Activated B cell treated with CpG ODN at 0.5 μM for 24 hours (primary cell): ENCODE data around the gene SUGP2. TPM values are rescaled to one million over a fixed set of nuclear protein-coding genes. Genes with fewer than 3 reads are reported as not detected.
A peak's percentile ranks its signal among the peaks of the same experiment; 100 is the strongest.

Source experiments
- ATAC-seq: fragments of 200-7000 bp; cut with Tn5 transposase; one replicate; pipeline ENCODE4 v1.10.0; 2021; ENCODE audit warnings: low read depth, mild to moderate bottlenecking, moderate library complexity
- CTCF ChIA-PET: fragments of 350-600 bp; sonication (Branson Sonifier 250); formaldehyde crosslinking; loops from one replicate; lab custom pipeline; 2021; ENCODE audit warnings: antibody characterized with exemption; lab: Charles Lee
- POLR2A ChIA-PET: fragments of 350-600 bp; sonication (Branson Sonifier 250); formaldehyde crosslinking; loops from one replicate; lab custom pipeline; 2021; ENCODE audit warnings: antibody characterized with exemption; lab: Charles Lee
- DNase-seq: peaks from one replicate; pipeline ENCODE4 v3.0.0; 2022
- H3K27ac Mint-ChIP-seq: one replicate; pipeline ENCODE4 v1.8.0; 2020; ENCODE audit warnings: mixed read lengths
- H3K27me3 Mint-ChIP-seq: one replicate; pipeline ENCODE4 v1.8.0; 2021; ENCODE audit warnings: mixed read lengths
- H3K36me3 Mint-ChIP-seq: one replicate; pipeline ENCODE4 v1.8.0; 2021; ENCODE audit warnings: low read depth, mixed read lengths
- H3K4me1 Mint-ChIP-seq: one replicate; pipeline ENCODE4 v1.8.0; 2021; ENCODE audit warnings: mixed read lengths
- H3K4me3 Mint-ChIP-seq: one replicate; pipeline ENCODE4 v1.8.0; 2020; ENCODE audit warnings: mild to moderate bottlenecking, mixed read lengths
- H3K9me3 Mint-ChIP-seq: one replicate; pipeline ENCODE4 v1.8.0; 2020; ENCODE audit warnings: mixed read lengths
- intact Hi-C: fragments of 100-400 bp; cut with micrococcal nuclease; formaldehyde crosslinking; loops from one replicate; pipeline ENCODE4 v1.15.1; 2024
- total RNA-seq: library from RNA; stranded (reverse); gene quantifications from 2 replicates; pipeline ENCODE4 v1.2.3, GENCODE V29; 2022
- TF ChIP-seq, protein P1 (sequence below): fragments of 200-600 bp; IDR thresholded peaks from one replicate; pipeline ENCODE4 v1.8.0; 2022; ENCODE audit warnings: antibody characterized with exemption, mild to moderate bottlenecking

The SUGP2 gene
- 121 and 122 TPM in 2 replicates for total RNA-seq

- Mint-ChIP-seq H3K36me3 (peaks cover 22% of the 10 kb centered on the region), H3K4me3 (peak within 1 kb of the TSS; percentile 92), H3K4me1 (peaks cover 31% of the 10 kb centered on the region), H3K27ac (peak within 1 kb of the TSS; percentile 91), H3K27me3 (no peaks in the 10 kb centered on the region), H3K9me3 (no peaks in the 10 kb centered on the region)
- ATAC-seq (peak; percentile 76), DNase-seq (peak; percentile 94)
- TF ChIP-seq, protein P1, sequence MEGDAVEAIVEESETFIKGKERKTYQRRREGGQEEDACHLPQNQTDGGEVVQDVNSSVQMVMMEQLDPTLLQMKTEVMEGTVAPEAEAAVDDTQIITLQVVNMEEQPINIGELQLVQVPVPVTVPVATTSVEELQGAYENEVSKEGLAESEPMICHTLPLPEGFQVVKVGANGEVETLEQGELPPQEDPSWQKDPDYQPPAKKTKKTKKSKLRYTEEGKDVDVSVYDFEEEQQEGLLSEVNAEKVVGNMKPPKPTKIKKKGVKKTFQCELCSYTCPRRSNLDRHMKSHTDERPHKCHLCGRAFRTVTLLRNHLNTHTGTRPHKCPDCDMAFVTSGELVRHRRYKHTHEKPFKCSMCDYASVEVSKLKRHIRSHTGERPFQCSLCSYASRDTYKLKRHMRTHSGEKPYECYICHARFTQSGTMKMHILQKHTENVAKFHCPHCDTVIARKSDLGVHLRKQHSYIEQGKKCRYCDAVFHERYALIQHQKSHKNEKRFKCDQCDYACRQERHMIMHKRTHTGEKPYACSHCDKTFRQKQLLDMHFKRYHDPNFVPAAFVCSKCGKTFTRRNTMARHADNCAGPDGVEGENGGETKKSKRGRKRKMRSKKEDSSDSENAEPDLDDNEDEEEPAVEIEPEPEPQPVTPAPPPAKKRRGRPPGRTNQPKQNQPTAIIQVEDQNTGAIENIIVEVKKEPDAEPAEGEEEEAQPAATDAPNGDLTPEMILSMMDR, result no peak
- CTCF ChIA-PET, result no interaction called here
- intact Hi-C loops, result loop anchor here (1.0 to 5.0 kb wide), 5 partner anchors 30 to 396 kb away; partner anchors contain the start of genes COPE, DDX49, KLHL26 and MAU2
- POLR2A ChIA-PET, result no interaction called here
Measured at GRCh38 chr19:19033426-19034203, at the start of gene SUGP2, which contains the start of gene ARMC6. TSS of gene SUGP2 (minus strand) at chr19:19033517. CDS start at chr19:19031071, 2,446 bp downstream. TSS of gene ARMC6 (plus strand) at chr19:19033603. CDS start at chr19:19034210, 607 bp downstream.

GRCh38 chr19:19081642-19082151, 48.4 kb upstream of the SUGP2 start:
- TF ChIP-seq, protein P1, result no peak
- no peak overlapping the region for H3K4me3 Mint-ChIP-seq
- DNase-seq, result no peak
- peak overlapping the region; percentile 37 for H3K27ac Mint-ChIP-seq
- POLR2A ChIA-PET, result no interaction called here
- CTCF ChIA-PET, result no interaction called here
- intact Hi-C loops, result no loop called here
- no peaks in the 10 kb centered on the region for H3K9me3 Mint-ChIP-seq
- H3K27me3 Mint-ChIP-seq, result no peaks in the 10 kb centered on the region
- peaks cover 28% of the 10 kb centered on the region for H3K4me1 Mint-ChIP-seq
- peaks cover 48% of the 10 kb centered on the region for H3K36me3 Mint-ChIP-seq
- no peak for ATAC-seq

- Mint-ChIP-seq H3K4me1 (peaks cover 34% of the 10 kb centered on the region), H3K27me3 (no peaks in the 10 kb centered on the region), H3K27ac (no peak overlapping the region), H3K36me3 (peaks cover 63% of the 10 kb centered on the region), H3K9me3 (no peaks in the 10 kb centered on the region), H3K4me3 (no peak overlapping the region)
- ChIA-PET POLR2A (no interaction called here), CTCF (no interaction called here)
- DNase-seq, result no peak
- TF ChIP-seq, protein P1, result no peak
- intact Hi-C loops, result no loop called here
- no peak for ATAC-seq
Measured at GRCh38 chr19:19079571-19079970, 46.3 kb upstream of the SUGP2 start.

DNA sequence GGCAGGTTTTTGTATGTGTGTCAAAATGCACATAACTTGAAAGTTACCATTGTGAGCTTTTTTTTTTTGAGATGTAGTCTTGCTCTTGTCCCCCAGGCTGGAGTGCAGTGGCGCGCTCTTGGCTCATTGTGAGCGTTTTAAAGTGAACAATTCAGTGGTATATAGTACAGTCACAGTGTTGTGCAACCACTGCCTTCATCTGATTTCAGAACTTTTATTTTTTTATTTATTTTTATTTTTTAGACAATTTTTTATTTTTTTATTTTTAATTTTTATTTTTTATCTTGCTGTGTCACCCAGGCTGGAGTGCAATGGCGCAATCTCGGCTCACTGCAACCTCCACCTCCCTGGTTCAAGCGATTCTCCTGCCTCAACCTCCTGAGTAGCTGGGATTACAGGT, 45.5 kb upstream of the SUGP2 start:
- intact Hi-C loops, result no loop called here
- no peaks in the 10 kb centered on the region for H3K27me3 Mint-ChIP-seq
- CTCF ChIA-PET, result interaction anchor here (1.2 kb wide), 1 partner anchor 37 kb away, joined by 3 read pairs; no protein-coding TSS in a partner anchor
- peaks cover 37% of the 10 kb centered on the region for H3K4me1 Mint-ChIP-seq
- no peaks in the 10 kb centered on the region for H3K9me3 Mint-ChIP-seq
- peaks cover 64% of the 10 kb centered on the region for H3K36me3 Mint-ChIP-seq
- H3K27ac Mint-ChIP-seq, result no peak overlapping the region
- no peak overlapping the region for H3K4me3 Mint-ChIP-seq
- ATAC-seq, result no peak
- DNase-seq, result no peak
- TF ChIP-seq, protein P1, result no peak
- POLR2A ChIA-PET, result no interaction called here

GRCh38 chr19:19077103-19077502, 43.8 kb upstream of the SUGP2 start:
- ChIA-PET POLR2A (no interaction called here), CTCF (no interaction called here)
- peaks cover 59% of the 10 kb centered on the region for H3K36me3 Mint-ChIP-seq
- no peak for ATAC-seq
- H3K27ac Mint-ChIP-seq, result no peak overlapping the region
- TF ChIP-seq, protein P1, result no peak
- no peaks in the 10 kb centered on the region for H3K27me3 Mint-ChIP-seq
- intact Hi-C loops, result no loop called here
- peaks cover 45% of the 10 kb centered on the region for H3K4me1 Mint-ChIP-seq
- no peak for DNase-seq
- H3K4me3 Mint-ChIP-seq, result no peak overlapping the region
- no peaks in the 10 kb centered on the region for H3K9me3 Mint-ChIP-seq
